Ovary (tissue), 3 donors: ENCODE measurements around the gene GOLGA2.

Source experiments
- POLR2A ChIP-seq: fragments of 450-650 bp; IDR thresholded peaks from one replicate; pipeline ENCODE4 v1.6.1; 2017; ENCODE audit warnings: antibody characterized with exemption, mild to moderate bottlenecking, moderate library complexity
- TF ChIP-seq, protein P1 (sequence below), 3 donors: fragments of 450-650 bp in 2 of 3; fragments of 200-600 bp in 1 of 3; IDR thresholded peaks; one replicate each; pipeline versions ENCODE4 v1.5.1 to v1.8.0; 2016 to 2022; ENCODE audit warnings: antibody characterized with exemption in 3 of 3, mild to moderate bottlenecking in 1 of 3
- donor health status: DM: no; HTN: no; CAD: no.

DNA sequence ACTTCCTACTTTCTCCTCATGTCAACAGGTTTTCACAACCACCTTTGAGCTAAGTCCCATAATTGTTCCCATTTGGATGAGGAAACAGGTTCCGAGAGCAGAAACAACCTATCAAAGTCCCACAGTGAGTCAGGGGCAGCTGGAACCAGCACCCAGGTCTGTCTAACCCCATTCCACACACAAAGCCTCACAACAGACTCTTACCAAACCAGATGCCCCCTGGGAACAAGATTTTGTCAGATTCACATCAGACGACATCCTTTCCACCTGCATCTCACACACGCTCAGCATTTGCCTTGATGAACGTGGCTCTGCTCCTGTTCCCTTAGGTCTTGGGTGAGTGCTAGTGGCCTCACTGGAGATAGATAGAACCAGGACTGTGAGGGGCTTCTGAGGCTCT lies 17.3 kb upstream of the GOLGA2 start:
- TF ChIP-seq, protein P1, sequence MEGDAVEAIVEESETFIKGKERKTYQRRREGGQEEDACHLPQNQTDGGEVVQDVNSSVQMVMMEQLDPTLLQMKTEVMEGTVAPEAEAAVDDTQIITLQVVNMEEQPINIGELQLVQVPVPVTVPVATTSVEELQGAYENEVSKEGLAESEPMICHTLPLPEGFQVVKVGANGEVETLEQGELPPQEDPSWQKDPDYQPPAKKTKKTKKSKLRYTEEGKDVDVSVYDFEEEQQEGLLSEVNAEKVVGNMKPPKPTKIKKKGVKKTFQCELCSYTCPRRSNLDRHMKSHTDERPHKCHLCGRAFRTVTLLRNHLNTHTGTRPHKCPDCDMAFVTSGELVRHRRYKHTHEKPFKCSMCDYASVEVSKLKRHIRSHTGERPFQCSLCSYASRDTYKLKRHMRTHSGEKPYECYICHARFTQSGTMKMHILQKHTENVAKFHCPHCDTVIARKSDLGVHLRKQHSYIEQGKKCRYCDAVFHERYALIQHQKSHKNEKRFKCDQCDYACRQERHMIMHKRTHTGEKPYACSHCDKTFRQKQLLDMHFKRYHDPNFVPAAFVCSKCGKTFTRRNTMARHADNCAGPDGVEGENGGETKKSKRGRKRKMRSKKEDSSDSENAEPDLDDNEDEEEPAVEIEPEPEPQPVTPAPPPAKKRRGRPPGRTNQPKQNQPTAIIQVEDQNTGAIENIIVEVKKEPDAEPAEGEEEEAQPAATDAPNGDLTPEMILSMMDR (IDR thresholded peaks at IDR 0.05) = no peak
- TF ChIP-seq POLR2A = no peak
